ENCODE measurements around the gene TAMALIN.

- no peak for TF ChIP-seq EZH2phosphoT487 (IDR thresholded peaks at IDR 0.05; ENCODE audit: borderline replicate concordance)
- TF ChIP-seq, protein P1, sequence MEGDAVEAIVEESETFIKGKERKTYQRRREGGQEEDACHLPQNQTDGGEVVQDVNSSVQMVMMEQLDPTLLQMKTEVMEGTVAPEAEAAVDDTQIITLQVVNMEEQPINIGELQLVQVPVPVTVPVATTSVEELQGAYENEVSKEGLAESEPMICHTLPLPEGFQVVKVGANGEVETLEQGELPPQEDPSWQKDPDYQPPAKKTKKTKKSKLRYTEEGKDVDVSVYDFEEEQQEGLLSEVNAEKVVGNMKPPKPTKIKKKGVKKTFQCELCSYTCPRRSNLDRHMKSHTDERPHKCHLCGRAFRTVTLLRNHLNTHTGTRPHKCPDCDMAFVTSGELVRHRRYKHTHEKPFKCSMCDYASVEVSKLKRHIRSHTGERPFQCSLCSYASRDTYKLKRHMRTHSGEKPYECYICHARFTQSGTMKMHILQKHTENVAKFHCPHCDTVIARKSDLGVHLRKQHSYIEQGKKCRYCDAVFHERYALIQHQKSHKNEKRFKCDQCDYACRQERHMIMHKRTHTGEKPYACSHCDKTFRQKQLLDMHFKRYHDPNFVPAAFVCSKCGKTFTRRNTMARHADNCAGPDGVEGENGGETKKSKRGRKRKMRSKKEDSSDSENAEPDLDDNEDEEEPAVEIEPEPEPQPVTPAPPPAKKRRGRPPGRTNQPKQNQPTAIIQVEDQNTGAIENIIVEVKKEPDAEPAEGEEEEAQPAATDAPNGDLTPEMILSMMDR (conservative IDR thresholded peaks at IDR 0.05; ENCODE audit: low read length) = no peak
Measured at GRCh38 chr12:52007158-52007921, 594 bp downstream of the TAMALIN start.
